Activated gamma-delta T cell treated with anti-CD3 and anti-CD28 coated beads, Interleukin-2, amount 50 U/mL, for 16 hours (primary cell): ENCODE results near the gene CMBL.
"Not testable (repeated sequence)": the region's sequence is repeated elsewhere in the genome, so short reads cannot be mapped to it uniquely, and the experiment has no call there.

ENCODE experiments used
- DNase-seq: peaks from one replicate; pipeline ENCODE4 v3.0.0-alpha.2; 2020; ENCODE audit warnings: low read depth

The CMBL gene

GRCh38 chr5:10283927-10284635 lies 23.6 kb downstream of the CMBL start:
- DNase-seq = peak; percentile 64

GRCh38 chr5:10279925-10280720 lies 27.6 kb downstream of the CMBL start:
- no peak for DNase-seq

- no peak for DNase-seq
These were observed 28.4 kb downstream of the CMBL start for GRCh38 chr5:10279328-10279727.

- DNase-seq = no peak
These were observed 28.9 kb downstream of the CMBL start for GRCh38 chr5:10278658-10279279.

- DNase-seq = no peak
These were observed 29.7 kb downstream of the CMBL start for GRCh38 chr5:10277773-10278630.

- no peak for DNase-seq
These were observed 31.0 kb downstream of the CMBL start for GRCh38 chr5:10276691-10277090.

- DNase-seq = no peak
These were observed 31.7 kb downstream of the CMBL start for GRCh38 chr5:10275991-10276390.

- no peak for DNase-seq
These were observed 32.2 kb downstream of the CMBL start for GRCh38 chr5:10275460-10275859.

GRCh38 chr5:10272875-10273209 lies 34.9 kb downstream of the CMBL start:
- not testable (repeated sequence) for DNase-seq

- DNase-seq = no peak
These were observed 35.4 kb downstream of the CMBL start for GRCh38 chr5:10272053-10272874.

GRCh38 chr5:10268100-10268499 lies 39.6 kb downstream of the CMBL start:
- DNase-seq = no peak

- DNase-seq = no peak
These were observed 40.9 kb downstream of the CMBL start for GRCh38 chr5:10266839-10267238.

GRCh38 chr5:10266137-10266536 lies 41.6 kb downstream of the CMBL start:
- DNase-seq = no peak

GRCh38 chr5:10265245-10266109 lies 42.2 kb downstream of the CMBL start:
- no peak for DNase-seq

- no peak for DNase-seq
These were observed 43.1 kb downstream of the CMBL start for GRCh38 chr5:10264604-10265003.

GRCh38 chr5:10262995-10263394 lies 44.7 kb downstream of the CMBL start:
- no peak for DNase-seq

GRCh38 chr5:10262121-10262774 lies 45.5 kb downstream of the CMBL start:
- DNase-seq = no peak

- no peak for DNase-seq
These were observed 46.6 kb downstream of the CMBL start for GRCh38 chr5:10261065-10261464.

GRCh38 chr5:10259899-10260298 lies 47.8 kb downstream of the CMBL start:
- no peak for DNase-seq

- DNase-seq = no peak
These were observed 49.8 kb downstream of the CMBL start for GRCh38 chr5:10257870-10258269.
